Muscle of arm (tissue), 12 donors: ENCODE results near the gene SLC9A3. TPM values are rescaled to one million over a fixed set of nuclear protein-coding genes. Genes with fewer than 3 reads are reported as not detected.

ENCODE experiments used
- polyA plus RNA-seq, 12 donors: library from polyadenylated mRNA; unstranded; fragments of 120-200 nt; gene quantifications; one replicate each; pipeline ENCODE4 v1.2.1, GENCODE V29; 2013; ENCODE audit not compliant: insufficient read length in 12 of 12

SLC9A3 gene
- polyA plus RNA-seq, 12 donors: 1.6 to 6.9 (median 2.3) TPM; not detected in 1

Other genes starting within 250 kb of the SLC9A3 start
- gene AHRR, start 202.7 kb downstream of the SLC9A3 start, polyA plus RNA-seq: 10 to 100 TPM in 1 of 12 donors, 1 to 10 TPM in 9, not detected in 2; 1.4 to 11.9 (median 2.0) TPM
- 10 to 100 TPM in 11 of 12 donors, not detected in 1; 28.6 to 44.6 (median 35.4) TPM for gene EXOC3, start 81.3 kb downstream of the SLC9A3 start, polyA plus RNA-seq
- gene CEP72, start 87.9 kb upstream of the SLC9A3 start, polyA plus RNA-seq: 1 to 10 TPM in 10 of 12 donors, not detected in 2; 3.1 to 7.5 (median 4.2) TPM
- 10 to 100 TPM in 3 of 12 donors, 1 to 10 TPM in 8, not detected in 1; 3.6 to 12.3 (median 7.8) TPM for gene TPPP, start 168.9 kb upstream of the SLC9A3 start, polyA plus RNA-seq